Renal cortex interstitium (tissue), 11 donors: ENCODE results near the gene ANKLE1. TPM values are rescaled to one million over a fixed set of nuclear protein-coding genes. Genes with fewer than 3 reads are reported as not detected.

ENCODE experiments used
- DNase-seq, 11 donors: peaks; one replicate each; pipeline ENCODE4 v3.0.0-alpha.2; 2013; ENCODE audit warnings: low read depth in 9 of 11, low spot score in 4 of 11; ENCODE audit errors: extremely low read depth in 1 of 11
- polyA plus RNA-seq, 3 donors: library from polyadenylated mRNA; unstranded; fragments of 120-200 nt; gene quantifications; one replicate each; pipeline ENCODE4 v1.2.1, GENCODE V29; 2013; ENCODE audit not compliant: insufficient read length in 3 of 3

ANKLE1 gene
- polyA plus RNA-seq, 3 donors = 0.95 to 1.7 (median 1.0) TPM

- DNase-seq = no peak
Observed at GRCh38 chr19:17321655-17322489, 40.2 kb downstream of the ANKLE1 start.

GRCh38 chr19:17322854-17323253 lies 41.2 kb downstream of the ANKLE1 start:
- DNase-seq = no peak

GRCh38 chr19:17323300-17323963 lies 41.7 kb downstream of the ANKLE1 start:
- no peak for DNase-seq

DNA sequence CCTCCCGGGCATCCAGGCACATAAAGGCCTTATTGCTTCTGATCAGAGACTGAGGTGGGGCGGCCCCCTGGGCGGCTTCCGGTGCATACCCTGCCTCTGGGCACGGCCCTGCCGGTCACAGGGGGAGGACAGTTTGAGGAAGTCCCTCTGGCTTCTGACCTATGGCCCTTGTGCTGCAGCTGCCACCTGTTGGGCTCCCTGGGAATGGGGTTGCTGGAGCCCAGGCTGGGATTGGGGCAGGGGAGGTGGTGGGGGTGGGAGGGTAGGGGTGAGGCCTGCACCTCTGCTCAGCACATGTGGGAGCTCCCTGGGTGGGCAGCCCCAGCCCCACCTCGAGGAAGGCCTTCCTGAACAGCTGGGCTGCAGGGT lies 42.2 kb downstream of the ANKLE1 start:
- no peak for DNase-seq

DNA sequence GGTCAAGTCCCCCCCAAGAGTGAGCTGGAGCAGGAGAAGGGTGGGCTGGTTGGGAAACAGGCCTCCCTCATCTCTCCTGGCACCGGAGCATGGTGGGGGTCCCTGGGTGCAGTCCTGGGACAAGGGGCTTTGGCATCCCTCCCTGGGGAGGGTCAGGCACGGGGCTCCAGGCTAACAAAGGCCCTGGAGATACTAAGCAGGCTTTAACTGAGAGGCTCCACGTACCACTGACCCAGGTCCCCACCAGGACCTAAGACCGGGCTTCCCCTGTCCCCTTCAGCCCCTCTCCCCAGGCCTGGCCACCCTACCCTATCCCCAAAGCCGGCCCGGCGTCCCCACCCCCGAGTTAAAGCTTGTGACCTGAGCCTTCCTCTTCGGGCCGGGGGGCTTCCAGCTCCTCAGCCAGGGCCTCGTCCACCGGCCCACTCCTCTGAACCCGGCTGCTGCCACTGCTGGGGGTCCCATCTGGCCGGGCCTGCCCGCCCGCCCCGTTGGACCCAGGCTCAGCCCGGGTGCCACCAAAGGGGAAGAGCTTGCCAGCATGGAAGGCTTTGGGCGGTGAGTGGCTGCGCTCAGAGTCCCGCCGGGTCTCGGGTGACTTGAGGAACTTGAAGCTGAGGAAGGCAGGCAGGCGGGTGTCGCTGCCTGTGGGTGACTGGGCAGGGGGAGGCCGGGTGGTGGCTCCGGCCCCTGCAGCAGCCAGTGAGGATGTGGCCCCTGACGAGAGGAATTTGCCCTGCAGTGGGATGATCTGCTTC lies 42.8 kb downstream of the ANKLE1 start:
- DNase-seq = no peak

GRCh38 chr19:17325133-17325532 lies 43.4 kb downstream of the ANKLE1 start:
- DNase-seq = no peak

- no peak for DNase-seq
Observed at GRCh38 chr19:17325881-17326594, 44.3 kb downstream of the ANKLE1 start.

DNA sequence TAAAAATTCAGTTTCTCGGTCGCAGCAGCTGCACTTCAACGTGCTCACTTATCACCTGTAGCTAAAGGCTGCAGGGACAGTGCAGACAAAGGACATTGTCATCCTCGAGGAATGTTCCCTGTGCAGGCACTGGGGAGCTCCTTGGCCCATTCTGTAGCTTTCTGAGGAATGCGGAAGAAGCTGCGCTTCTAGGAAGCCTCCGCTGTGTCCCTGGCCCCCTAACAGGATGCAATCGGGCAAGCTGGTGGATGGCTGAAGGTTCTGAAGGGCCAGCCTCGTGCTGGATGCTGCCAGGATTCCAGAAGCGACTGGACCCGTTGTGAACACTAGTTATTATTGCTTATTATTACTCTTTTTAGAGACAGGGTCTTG lies 44.9 kb downstream of the ANKLE1 start:
- no peak for DNase-seq

DNA sequence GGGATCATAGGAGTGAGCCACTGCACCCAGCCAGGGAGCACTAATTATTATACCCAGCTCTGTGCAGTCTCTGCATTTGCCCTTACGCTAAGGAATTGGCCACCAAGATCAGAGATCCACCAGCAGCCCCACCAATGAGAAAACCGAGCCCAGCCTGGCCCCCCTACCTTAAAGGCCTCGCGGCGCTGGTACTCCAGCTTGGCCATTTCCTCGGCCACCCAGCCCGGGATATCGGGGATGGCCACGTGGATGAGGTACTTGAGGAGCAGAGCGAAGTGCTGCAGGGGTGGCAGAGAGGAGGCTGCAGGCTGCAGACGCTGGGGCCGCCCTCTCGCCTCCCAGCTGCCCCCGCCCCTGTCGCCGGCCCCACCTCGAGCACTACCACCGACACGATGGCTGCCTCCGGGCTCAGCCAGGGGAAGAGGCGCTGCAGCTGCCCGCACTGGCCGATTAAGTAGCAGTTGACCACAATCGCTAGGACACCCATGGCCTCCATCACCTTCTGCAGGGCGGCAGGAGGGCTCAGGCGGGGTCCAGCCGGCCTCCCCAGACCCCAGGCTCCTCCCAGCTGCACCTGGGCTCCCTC lies 45.5 kb downstream of the ANKLE1 start:
- DNase-seq = no peak

- DNase-seq = peak in 4 of 11 donors; percentile 55 to 76 (median 70)
Observed at GRCh38 chr19:17327654-17328516, 46.2 kb downstream of the ANKLE1 start.

DNA sequence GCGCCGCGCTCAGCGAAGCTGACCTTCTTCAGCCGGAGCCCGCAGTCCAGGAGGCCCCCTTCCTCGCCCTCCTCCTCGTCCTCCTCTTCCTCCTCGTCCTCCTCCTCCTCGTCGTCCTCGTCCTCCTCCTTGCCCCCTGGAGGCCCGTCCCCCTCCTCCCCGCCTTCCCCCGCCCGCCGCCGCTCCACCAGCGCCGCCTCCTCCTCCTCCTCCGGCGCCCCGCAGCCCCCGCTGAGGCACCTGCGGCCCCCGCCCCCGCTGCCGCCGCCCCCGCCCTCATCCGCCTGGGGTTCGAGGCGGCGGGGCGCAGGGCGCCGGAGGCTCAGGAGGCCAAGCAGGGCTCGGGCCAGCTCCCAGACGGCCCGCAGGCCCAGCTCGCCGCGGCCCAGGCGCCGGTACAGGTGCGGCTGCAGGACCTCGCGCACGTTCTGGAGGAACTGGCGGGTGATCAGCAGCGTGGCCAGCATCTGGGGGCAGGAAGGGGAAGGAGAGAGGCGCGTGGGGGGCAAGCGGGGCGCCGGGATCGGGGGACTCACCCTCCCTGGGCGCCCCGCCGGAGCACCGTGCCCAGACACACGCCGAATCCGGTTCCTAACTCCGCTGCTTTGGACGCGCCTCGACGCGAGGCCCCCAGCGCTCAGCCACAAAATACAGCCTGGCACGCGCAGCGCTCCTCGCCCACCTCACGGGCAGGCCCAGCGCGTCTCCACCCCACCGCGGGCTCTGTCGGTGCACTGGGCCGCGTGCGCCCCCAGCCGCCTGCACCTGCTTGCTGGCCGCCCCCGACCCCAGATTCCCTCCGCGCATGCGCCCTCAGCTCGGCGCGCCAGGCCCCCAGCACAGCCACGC lies 47.0 kb downstream of the ANKLE1 start:
- no peak for DNase-seq

DNA sequence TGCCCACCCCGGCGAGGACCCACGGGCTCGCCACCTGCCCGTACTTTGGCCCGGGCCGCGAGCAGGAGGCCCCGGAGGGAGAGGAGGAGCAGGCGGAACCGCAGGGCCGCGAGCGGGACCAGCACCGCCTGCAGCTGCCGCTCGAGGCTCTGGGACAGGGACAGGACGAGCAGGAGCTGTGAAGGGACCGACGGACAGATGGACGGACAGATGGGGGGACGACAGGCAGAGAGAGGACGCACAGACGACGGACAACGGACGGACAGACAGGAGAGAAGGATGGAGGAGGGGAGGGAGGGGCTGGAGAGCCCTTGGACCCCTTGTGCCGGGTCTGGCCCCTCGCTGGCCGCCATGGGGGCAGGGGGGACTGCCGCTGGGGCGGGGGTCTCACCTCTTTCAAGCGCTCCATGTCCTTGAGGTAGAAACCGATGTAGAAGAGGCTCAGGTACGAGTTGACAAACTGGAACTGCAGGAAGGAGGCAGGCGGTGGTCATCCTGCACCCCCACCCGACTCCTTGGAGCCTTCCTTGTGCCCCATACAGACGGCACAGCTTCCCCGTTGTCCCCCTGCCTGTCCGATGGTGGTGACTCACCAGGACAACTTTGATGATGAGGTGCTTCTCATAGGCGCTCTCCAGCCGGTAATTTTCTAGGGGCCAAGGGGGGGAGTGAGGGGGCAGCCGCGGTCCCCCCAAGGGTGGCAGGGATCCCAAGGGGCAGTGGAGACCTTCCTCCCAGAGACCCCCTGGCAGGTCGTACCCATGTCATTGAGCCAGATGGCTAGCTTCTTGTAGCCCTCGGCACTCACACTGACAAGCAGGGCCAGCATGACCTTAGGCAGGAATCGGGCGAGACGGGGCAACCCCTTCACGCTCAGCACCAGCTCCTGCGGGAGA lies 47.9 kb downstream of the ANKLE1 start:
- DNase-seq = no peak

DNA sequence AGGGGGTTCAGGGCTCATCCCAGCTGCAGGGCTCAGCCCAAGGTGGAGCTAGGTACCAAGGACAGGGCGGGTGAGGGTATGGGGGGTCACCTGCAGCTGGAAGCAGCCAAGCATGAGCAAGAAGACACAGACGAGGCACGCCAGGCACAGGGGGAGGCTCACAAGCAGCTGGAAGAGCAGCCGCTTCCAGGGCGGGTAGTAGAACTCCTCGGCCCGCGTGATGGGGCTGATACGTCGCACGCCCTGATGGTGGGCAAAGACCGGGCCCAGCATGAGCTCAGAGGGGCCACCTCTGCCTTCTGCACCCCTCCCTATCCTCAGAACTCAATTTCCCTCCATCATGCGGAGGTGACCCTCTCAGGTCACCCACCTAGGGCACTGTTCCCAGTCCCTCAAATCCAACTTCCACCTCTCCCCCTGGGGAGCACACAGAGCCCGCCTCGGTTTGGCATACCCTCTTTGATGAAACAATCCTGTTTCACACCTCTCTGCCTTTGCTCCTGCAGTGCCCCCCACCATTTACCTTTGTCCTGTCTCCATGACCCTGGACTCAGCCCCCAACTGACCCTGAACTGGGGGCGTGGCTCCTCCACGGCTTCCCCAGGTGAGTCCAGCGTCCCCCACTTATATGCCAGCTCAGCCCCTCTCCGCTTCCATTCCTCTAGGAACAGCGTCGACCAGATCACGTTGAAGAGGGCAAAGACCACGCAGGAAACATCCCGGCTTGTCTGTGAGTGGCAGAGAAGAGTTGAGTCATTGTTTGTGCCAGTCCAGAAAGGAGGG lies 48.8 kb downstream of the ANKLE1 start:
- DNase-seq = no peak

- DNase-seq = no peak
Observed at GRCh38 chr19:17331045-17331558, 49.4 kb downstream of the ANKLE1 start.

- DNase-seq = no peak
Observed at GRCh38 chr19:17332360-17332676, 50.6 kb downstream of the ANKLE1 start.
